ENCODE measurements around the gene LDB2. TPM values are rescaled to one million over a fixed set of nuclear protein-coding genes. Genes with fewer than 3 reads are reported as not detected.

Gene LDB2
- total RNA-seq = 10 to 100 TPM in 1 of 3 donors, 1 to 10 TPM in 2; 4.7 to 19.9 (median 9.3) TPM
- long read RNA-seq, donor 1, partial matches to known transcripts = 1 of 8 reads
- long read RNA-seq, donor 1, other reads (novel, unspliced or antisense) = 5 of 8 reads
- long read RNA-seq, donor 2, partial matches to known transcripts = 1 of 4 reads
- long read RNA-seq, donor 2, other reads (novel, unspliced or antisense) = 2 of 4 reads

- no peaks in the 10 kb centered on the region for H3K4me1 ChIP-seq (ENCODE audit: low read depth)
- intact Hi-C loops (cut with DNase I, micrococcal nuclease) = no loop called here
- TF ChIP-seq CTCF (IDR thresholded peaks at IDR 0.05) = no peak
- ATAC-seq (peak; percentile 37), DNase-seq (peak; percentile 28 to 52 (median 39))
- no peak within 1 kb of the TSS for H3K4me3 ChIP-seq
- no peaks in the 10 kb centered on the region for H3K36me3 ChIP-seq (ENCODE audit: low read depth)
- no peaks in the 10 kb centered on the region for H3K9me3 ChIP-seq
Measured at GRCh38 chr4:16897991-16898827, at the start of gene LDB2. Gene LDB2 (minus strand): TSS chr4:16898645.

- no peak for TF ChIP-seq CTCF (IDR thresholded peaks at IDR 0.05)
- H3K9me3 ChIP-seq = no peaks in the 10 kb centered on the region
- DNase-seq = no peak
- H3K4me3 ChIP-seq = no peak overlapping the region
- intact Hi-C loops (cut with DNase I, micrococcal nuclease) = no loop called here
- H3K36me3 ChIP-seq (ENCODE audit: low read depth) = no peaks in the 10 kb centered on the region
- H3K4me1 ChIP-seq (ENCODE audit: low read depth) = no peaks in the 10 kb centered on the region
- ATAC-seq = no peak
Measured at GRCh38 chr4:16942491-16942890, 44.0 kb upstream of the LDB2 start.

- DNase-seq = no peak
- no peak for ATAC-seq
Measured at GRCh38 chr4:16939178-16939577, 40.7 kb upstream of the LDB2 start.

GRCh38 chr4:16938512-16939040, 40.1 kb upstream of the LDB2 start:
- intact Hi-C loops (cut with DNase I, micrococcal nuclease) = no loop called here
- DNase-seq (no peak), ATAC-seq (no peak)

More at GRCh38 chr4:16939178-16939577, 40.7 kb upstream of the LDB2 start:
- no peak overlapping the region for H3K4me3 ChIP-seq
- no peak for TF ChIP-seq CTCF (IDR thresholded peaks at IDR 0.05)
- H3K4me1 ChIP-seq (ENCODE audit: low read depth) = no peaks in the 10 kb centered on the region
- no peaks in the 10 kb centered on the region for H3K36me3 ChIP-seq (ENCODE audit: low read depth)
- intact Hi-C loops (cut with DNase I, micrococcal nuclease) = no loop called here
- H3K9me3 ChIP-seq = no peaks in the 10 kb centered on the region

More at GRCh38 chr4:16938512-16939040, 40.1 kb upstream of the LDB2 start:
- H3K4me3 ChIP-seq = no peak overlapping the region
- no peak for TF ChIP-seq CTCF (IDR thresholded peaks at IDR 0.05)
- H3K9me3 ChIP-seq = no peaks in the 10 kb centered on the region
- H3K4me1 ChIP-seq (ENCODE audit: low read depth) = no peaks in the 10 kb centered on the region
- no peaks in the 10 kb centered on the region for H3K36me3 ChIP-seq (ENCODE audit: low read depth)

All from mucosa of descending colon (tissue), 3 donors.